ENCODE data around the gene RAB31.

GRCh38 chr18:9884090-9884489, 176.0 kb downstream of the RAB31 start:
- no peak for TF ChIP-seq POLR2AphosphoS5 (IDR thresholded peaks at IDR 0.05; ENCODE audit: insufficient read depth in 1 of 2, low read depth in 1 of 2)
- no peak for TF ChIP-seq POLR2A (IDR thresholded peaks at IDR 0.05)
